GM19099 (cell line): ENCODE results near the gene CST7.

ENCODE experiments used
- POLR2A ChIP-seq: IDR thresholded peaks from 3 replicates; pipeline ENCODE4 v1.6.1; 2011; ENCODE audit warnings: low read depth; ENCODE audit not compliant: insufficient read length; ENCODE audit errors: extremely low read depth

The CST7 gene

DNA sequence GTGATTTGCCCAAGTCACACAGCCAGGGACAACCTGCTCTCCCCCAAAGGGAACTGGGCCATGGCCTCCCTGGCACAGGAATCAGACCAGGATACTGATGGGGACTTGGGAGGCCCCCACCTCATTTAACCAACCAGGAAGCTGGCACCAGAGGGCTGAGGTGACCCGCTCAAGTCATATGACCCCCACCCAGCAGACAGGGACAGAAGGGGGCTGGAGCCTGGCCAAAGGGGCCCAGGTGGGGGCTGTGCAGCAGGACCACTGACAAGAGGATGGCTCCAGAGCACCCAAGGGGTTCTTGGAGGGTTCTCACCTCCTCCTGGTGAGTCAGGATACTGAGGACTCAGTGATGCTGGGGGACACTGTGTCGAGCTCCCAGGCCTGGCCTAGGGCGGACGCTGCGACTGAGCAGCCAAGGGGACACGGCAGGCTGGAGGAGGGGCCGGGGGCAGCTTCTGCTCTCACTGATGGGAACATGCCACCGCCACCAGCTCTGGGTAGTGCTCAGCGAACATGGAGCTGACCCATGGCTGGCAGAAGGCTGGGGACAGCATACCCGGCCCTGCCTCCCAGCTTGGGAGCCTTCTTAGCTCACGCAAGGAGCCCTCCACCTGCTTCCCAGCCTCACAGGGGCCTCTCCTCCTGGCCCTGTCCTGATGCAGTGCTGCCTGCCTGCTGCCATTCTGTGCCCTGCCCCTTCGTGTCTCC lies 1.2 kb downstream of the CST7 start:
- TF ChIP-seq POLR2A = no peak

- no peak for TF ChIP-seq POLR2A
These were observed 1.9 kb downstream of the CST7 start for GRCh38 chr20:24950836-24951525.

DNA sequence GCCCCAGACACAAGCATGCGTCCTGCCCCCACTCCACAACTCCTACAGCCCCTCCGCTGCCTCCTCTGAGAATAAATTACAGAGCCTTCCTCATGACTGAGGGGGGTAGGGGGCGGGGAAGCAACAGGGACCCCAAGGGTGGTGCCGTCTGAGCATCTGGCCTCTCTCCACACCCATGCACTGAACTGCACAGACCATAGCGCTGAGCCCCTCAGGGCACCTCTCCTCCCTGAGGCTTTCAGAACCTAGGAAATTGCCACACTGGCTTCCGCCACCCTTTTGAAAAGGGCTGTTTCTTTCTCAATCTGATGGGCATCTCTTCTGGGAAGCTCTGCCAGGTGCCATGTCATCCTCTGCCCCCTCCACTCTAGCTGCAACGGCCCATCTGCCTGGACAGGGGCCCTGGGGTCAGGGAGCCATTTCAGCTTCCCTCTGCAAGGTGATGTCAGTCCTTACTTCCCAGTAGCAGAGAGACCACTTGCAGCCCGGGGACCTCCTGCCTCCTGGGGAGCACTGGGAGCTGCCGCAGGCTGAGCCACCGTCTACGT lies 2.5 kb downstream of the CST7 start:
- no peak for TF ChIP-seq POLR2A

DNA sequence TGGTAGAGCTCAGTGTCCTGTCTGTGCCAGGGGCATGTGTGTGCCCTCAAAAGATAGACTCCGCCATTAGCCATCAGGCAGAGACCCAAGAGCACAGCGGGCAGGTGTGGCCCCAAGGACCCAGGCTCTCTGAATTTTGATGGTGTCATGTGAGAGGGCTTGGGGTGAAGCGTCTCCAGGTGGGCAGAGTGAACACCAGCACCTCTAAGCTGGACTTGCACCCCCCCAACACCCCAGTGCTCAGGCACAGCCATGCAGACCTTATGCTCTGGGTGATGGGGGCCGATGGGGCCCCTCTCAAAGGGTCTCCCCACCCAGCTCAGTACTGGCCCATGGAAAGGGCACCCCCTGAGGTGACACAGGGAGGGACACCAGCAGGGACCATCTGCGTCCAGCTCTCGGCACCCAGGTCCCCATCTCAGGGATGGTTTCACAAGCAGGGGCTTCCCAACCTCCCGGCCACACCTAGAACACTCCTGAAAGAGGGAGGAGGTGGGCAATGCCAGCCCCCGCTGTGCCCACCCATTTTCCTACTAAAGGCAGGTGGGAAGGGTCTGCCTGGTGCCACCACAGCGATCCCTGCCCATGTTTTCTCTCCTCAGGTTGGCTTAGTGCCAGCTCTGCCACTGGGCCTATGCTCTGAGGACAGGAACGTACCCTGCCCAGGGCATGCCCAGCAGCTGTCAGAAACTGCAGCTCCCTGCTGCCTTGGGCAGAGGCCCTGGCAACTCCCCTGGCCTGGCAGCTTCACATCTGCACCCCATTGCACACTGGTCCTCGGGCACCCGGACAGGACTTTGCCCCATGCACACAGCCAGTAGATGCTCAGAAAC lies 3.5 kb downstream of the CST7 start:
- TF ChIP-seq POLR2A = no peak

DNA sequence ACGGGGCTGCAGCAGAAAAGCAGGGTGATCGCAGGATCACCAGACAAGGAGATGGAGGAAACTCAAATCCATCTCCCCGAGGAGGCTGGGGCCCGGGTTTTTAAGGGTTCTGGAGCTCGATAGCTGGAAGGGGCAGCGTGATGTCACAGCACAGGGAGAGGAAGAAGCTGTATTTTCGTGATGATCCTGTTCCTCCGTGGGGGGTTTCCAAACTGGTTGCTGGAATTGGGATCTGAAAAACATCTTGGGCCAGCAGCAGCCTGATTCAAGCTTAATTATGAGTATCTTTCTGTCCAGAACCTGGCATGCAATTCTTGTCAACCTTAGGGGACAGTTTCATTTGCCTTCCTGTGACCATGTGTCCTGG lies 4.1 kb downstream of the CST7 start:
- TF ChIP-seq POLR2A = no peak

DNA sequence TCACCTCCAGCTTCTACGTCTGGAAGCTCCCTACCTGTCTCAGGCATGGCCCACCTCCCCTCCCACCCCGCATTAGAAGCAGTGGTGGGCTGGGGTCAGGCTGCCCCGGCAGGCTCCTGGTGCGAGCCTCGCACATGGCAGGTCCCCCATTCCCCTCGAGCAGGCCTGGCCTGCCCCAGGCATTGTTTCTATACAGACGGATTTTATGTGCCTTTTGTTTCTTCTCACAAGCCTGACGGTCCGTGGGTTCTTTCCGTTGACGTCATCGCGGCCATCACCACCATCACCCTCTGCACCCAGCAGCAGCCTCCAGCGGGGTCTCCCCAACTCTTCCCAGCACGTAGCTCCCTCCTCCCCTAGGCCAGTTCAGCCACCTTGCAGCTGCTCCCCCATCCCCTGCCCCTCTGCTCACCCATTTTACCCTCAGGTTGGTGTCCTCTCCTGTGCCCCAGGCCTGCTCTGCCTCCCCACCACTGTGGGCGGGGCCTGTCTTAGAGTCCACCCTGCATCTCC lies 4.6 kb downstream of the CST7 start:
- no peak for TF ChIP-seq POLR2A

DNA sequence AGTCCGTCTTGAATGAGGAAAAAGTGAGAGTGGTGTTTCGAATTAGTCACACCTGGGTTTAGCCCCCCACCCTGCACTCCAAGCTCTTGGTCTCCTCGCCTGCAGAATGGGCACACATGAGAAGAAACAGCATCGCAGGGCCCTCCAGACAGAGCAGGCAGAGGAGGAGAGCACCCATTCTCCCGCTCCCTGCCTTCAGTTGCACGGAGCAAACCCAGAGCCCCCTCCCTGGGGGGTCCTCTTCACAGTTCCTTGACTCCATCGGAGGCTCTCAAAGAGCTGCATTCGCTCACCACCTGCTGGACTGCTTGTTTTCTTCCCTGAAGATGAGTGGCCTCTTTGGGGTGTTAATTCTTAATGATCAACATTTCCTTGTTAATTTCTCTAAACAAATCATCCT lies 5.1 kb downstream of the CST7 start:
- TF ChIP-seq POLR2A = no peak

GRCh38 chr20:24954566-24954965 lies 5.5 kb downstream of the CST7 start:
- no peak for TF ChIP-seq POLR2A

DNA sequence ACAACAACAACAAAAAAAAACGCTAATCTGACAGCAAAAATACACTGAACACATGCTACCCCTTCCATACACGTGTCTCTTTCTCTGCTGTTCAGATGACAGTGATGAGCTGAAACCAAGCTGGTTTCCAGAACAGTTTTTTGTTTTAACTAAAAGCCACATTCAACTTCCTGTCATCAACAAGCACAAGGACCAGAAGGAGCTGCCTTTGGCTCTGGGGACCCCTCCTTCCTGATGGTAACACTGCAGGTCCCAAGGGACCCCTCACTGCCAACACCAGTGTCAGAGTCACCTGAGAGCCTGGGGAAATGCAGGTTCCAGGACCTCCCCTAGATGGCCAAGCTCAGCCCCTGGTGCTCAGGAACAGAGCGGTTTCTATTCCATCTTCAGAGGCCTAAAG lies 6.0 kb downstream of the CST7 start:
- TF ChIP-seq POLR2A = no peak

DNA sequence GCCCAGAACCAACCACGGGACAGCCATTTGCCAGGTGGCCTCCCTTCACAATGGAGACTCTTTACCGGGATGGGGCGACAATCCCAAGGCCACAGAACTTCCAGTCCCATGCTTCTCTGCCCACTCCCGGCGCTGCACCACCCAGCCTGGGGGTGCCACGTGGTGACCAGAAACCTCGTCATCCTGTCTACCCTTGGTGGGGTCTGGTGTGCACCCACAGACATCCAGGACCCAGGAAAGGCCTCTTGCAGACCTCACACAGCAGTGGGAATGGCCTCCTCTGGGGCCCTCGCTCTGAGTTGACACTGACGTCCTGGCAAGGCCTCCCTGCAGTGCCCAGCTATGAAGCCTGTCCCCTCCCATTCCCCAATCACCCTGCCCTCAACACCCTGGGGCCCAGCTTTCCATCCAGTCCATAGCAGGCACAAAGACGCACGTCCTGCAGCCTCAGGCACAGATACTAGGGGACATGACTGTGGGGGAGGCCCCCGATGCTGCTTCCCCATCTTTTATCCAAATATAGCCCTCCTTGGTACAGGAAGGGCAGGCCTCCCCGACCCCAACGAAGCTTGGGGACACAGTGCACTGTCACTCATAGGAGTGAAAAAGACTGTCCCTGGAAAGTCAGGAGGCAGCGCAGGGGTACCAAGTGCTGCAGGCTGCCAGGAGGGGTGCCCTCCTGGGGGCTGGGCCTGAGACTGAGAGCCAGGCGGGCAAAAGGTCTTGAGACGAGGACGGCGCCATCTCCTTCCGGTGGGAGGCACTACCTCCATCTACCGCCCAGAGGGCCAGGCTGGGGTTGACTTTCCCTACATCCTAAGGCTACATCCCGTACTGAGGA lies 7.2 kb downstream of the CST7 start:
- no peak for TF ChIP-seq POLR2A

DNA sequence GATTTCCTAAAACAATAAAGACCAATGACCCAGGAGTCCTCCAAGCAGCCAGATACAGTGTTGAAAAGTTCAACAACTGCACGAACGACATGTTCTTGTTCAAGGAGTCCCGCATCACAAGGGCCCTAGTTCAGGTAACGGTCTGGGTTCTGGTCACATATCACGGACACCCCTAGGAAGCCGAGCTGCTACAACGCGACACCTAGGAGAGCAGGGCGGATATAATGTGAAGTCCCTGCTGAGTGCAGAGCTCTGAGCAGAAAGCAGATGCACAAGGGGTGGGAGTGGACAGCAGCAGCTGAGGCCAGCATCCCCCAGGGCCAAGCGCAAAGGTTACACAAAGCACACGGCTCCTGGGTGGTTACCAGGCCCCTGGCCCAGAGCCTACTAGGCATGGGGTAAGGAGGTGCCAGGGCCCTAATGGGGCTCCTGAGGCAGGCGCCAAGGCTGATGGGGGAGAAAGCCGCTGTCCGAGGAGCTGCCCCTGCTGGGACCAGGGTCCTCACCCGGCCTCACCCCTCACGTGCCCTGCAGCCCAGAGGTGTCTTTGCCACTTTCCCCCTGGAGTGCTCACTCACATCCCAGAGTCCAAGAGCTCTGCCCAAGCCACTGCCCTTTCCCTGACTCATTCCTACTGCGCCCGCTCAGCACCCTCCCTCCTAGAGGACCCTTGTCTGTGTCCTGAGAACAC lies 8.4 kb downstream of the CST7 start:
- no peak for TF ChIP-seq POLR2A

DNA sequence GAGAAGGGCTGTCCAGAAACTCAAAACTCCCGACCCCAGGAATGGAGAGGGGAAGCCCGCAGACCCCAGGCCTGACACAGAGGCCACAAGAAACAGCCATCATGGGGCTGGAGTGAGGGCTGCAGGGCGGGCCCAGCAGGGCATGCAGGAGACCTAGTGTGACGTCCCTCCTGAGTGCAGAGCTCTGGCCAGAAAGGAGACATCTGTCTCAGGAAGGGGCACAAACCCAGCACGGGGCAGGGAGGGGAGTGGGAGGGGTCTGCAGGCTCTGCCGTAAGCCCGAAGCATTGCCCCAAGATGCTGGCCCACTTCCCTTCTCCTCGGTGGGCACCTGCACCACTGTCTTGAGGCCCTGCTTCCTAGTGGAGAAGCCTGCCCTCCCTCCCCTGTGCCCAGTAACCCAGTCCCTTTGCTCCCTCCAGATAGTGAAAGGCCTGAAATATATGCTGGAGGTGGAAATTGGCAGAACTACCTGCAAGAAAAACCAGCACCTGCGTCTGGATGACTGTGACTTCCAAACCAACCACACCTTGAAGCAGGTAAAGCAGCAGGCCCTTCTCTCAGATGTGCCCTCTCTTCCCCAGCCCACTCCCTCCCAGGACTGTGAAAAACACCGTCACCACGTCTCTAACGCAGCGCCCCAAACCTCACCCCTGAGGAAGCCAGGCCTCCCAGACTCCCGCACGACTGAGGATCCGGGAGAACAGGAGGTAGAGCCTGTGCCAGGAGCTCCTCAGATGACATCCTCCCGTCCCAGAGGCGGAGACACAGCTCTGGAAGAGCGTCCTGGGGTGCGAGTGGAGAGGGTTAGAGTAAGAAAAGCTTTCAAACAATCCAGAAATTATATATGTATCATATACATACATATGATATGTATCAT lies 9.7 kb downstream of the CST7 start:
- TF ChIP-seq POLR2A = no peak
